ENCODE results near the gene FHIT.

Gene FHIT

DNA sequence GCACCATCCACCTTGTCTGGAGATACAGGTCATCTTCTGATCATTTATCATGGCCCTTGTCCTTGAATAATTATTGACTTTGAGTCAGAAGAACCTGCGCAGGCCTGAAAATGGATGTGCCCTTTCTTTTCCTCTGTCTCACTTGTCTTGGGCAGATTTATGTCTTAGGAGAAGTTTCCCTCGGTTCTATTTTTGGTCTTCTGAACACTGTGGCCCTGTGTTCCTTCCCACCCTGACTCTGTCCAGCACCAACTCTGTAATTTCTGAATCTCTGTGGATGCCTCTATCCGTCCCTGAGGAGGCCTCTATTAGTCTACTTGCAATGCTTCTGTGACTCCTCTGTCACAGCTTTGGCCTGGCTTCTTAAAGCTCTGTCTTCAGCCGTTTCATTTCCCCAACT is 1520.7 kb downstream of the FHIT start:
- no peaks in the 10 kb centered on the region for H3K36me3 ChIP-seq (ENCODE audit: control insufficient read depth, insufficient read depth, low read length)
- H3K9ac ChIP-seq (ENCODE audit: low read depth, low read length): no peak overlapping the region
- H3K9me3 ChIP-seq (ENCODE audit: control insufficient read depth, insufficient read depth, low read length): no peaks in the 10 kb centered on the region
- no peak overlapping the region for H3K4me3 ChIP-seq (ENCODE audit: low read depth, low read length)
- no peaks in the 10 kb centered on the region for H3K4me1 ChIP-seq (ENCODE audit: control insufficient read depth, insufficient read depth, low read length)
- H3K27me3 ChIP-seq (ENCODE audit: control insufficient read depth, insufficient read depth, low read length): no peaks in the 10 kb centered on the region

DNA sequence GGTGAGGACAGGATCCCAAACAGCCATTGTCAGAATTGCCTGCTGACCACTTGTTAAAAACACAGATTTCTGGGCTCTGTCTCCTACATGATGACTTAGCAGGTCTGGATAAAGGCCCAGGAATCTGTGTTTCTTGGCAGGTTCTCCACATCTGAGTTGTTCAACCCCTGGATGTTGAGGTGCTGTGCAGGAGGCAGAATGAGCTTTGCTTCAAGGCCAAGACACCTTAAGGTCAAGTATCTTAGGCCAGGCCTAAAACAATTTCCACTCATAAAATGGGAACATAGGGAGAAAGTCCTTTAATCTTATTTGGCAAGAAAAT is 1522.7 kb downstream of the FHIT start:
- no peak overlapping the region for H3K4me3 ChIP-seq (ENCODE audit: low read depth, low read length)
- no peaks in the 10 kb centered on the region for H3K4me1 ChIP-seq (ENCODE audit: control insufficient read depth, insufficient read depth, low read length)
- no peaks in the 10 kb centered on the region for H3K27me3 ChIP-seq (ENCODE audit: control insufficient read depth, insufficient read depth, low read length)
- H3K36me3 ChIP-seq (ENCODE audit: control insufficient read depth, insufficient read depth, low read length): no peaks in the 10 kb centered on the region
- H3K9ac ChIP-seq (ENCODE audit: low read depth, low read length): no peak overlapping the region
- no peaks in the 10 kb centered on the region for H3K9me3 ChIP-seq (ENCODE audit: control insufficient read depth, insufficient read depth, low read length)

DNA sequence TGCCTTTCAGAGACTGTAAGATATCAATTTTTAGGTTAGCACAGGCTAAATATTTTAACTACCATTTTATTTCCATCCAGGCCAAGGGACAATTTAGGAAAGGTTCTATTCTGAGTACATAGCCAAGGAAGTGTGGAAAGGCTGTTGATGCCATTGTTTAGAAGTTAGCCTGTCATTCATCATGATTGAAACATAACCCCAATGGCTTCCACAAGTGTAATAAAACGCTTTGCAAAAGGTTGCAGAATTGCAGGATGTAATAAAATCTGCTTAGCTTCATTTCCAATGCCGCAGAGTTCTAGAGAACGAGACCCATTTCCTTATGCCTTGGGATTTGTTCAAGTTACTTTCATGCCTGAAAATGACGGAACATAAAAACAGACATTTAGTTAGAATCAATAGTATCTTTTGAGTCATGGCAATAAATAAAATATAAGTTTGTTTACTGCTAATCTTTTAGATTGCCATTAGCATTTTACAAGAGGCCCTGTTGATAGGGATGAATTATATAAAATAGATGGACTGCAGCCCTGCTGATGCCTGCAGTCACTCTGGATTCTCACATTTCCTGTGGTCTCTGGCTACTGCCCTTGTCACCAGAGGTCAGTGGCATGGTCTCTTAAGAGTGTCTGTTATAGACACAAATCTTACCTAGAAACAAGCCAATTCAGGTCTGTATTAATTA is 1523.2 kb downstream of the FHIT start:
- Histone ChIP-seq H3K4me1 (ENCODE audit: control insufficient read depth, insufficient read depth, low read length) (no peaks in the 10 kb centered on the region), H3K9ac (ENCODE audit: low read depth, low read length) (no peak overlapping the region), H3K9me3 (ENCODE audit: control insufficient read depth, insufficient read depth, low read length) (no peaks in the 10 kb centered on the region), H3K4me3 (ENCODE audit: low read depth, low read length) (no peak overlapping the region), H3K27me3 (ENCODE audit: control insufficient read depth, insufficient read depth, low read length) (no peaks in the 10 kb centered on the region), H3K36me3 (ENCODE audit: control insufficient read depth, insufficient read depth, low read length) (no peaks in the 10 kb centered on the region)

DNA sequence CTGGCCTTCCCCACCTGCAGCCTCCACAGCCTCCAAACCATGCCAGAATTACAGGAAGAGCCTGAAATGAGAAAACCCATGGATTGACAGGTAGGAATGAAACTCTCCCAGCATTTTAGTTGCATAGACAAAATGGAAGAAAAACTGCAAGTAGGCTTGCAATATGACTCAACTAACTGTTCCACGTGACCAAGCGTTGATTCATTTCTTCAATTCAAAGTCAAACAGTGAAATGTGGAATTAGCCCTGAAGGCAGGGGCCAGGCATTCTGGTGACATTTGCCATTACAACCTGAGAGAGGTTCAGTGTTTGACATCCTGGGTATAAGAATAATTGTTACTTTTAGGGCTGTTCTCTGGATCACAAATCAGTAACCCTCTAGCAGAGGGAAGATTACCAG is 1525.0 kb downstream of the FHIT start:
- H3K4me1 ChIP-seq (ENCODE audit: control insufficient read depth, insufficient read depth, low read length): no peaks in the 10 kb centered on the region
- H3K36me3 ChIP-seq (ENCODE audit: control insufficient read depth, insufficient read depth, low read length): no peaks in the 10 kb centered on the region
- no peaks in the 10 kb centered on the region for H3K27me3 ChIP-seq (ENCODE audit: control insufficient read depth, insufficient read depth, low read length)
- H3K4me3 ChIP-seq (ENCODE audit: low read depth, low read length): no peak overlapping the region
- H3K9ac ChIP-seq (ENCODE audit: low read depth, low read length): no peak overlapping the region
- H3K9me3 ChIP-seq (ENCODE audit: control insufficient read depth, insufficient read depth, low read length): no peaks in the 10 kb centered on the region

DNA sequence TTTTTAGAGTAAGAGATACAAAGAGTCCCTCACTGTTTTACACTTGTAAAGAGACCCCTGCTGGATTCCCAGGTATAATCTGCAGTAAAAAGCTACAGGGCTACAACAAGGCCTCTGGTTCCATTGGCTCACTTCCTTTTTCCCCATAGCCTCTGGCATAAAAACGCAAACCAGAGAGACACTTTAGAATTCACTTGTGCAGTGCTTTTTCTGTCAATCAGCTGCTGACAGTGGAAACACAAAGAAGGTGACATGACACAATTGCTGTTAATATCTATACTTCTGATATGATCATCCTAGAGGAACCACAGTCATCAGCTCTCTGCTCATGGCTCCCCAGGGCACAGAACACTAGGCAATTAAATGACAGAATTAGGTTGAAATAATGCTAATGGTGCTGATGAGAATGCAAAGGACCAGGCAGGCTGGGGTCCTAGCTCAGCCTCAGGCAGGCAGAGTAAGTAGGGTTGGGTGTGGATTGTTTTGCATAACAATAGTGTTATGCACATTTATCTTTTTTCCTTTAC is 1533.5 kb downstream of the FHIT start:
- no peaks in the 10 kb centered on the region for H3K36me3 ChIP-seq (ENCODE audit: control insufficient read depth, insufficient read depth, low read length)
- H3K27me3 ChIP-seq (ENCODE audit: control insufficient read depth, insufficient read depth, low read length): no peaks in the 10 kb centered on the region
- peaks cover 22% of the 10 kb centered on the region for H3K4me1 ChIP-seq (ENCODE audit: control insufficient read depth, insufficient read depth, low read length)
- H3K9ac ChIP-seq (ENCODE audit: low read depth, low read length): no peak overlapping the region
- H3K9me3 ChIP-seq (ENCODE audit: control insufficient read depth, insufficient read depth, low read length): no peaks in the 10 kb centered on the region
- no peak overlapping the region for H3K4me3 ChIP-seq (ENCODE audit: low read depth, low read length)

DNA sequence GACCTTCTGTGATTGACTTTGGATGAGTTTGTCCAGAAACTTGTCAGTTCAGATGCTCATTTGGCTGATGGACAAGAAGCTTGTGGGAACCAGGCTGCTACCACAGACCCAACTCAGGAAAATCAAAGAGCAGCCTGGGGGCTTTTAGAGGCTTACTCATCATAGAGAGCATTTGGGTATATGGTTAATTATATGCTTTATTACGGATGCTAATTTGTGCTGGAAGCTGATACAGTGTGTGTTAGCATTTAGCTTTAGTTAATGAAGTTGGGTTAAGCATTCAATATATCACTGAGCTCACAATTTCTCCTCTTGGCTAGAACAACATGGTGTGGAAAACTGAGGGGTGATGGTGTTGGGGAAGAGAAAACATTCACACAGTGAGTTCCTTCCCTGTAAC is 1537.2 kb downstream of the FHIT start:
- no peak overlapping the region for H3K4me3 ChIP-seq (ENCODE audit: low read depth, low read length)
- H3K9ac ChIP-seq (ENCODE audit: low read depth, low read length): no peak overlapping the region
- H3K27me3 ChIP-seq (ENCODE audit: control insufficient read depth, insufficient read depth, low read length): no peaks in the 10 kb centered on the region
- no peaks in the 10 kb centered on the region for H3K36me3 ChIP-seq (ENCODE audit: control insufficient read depth, insufficient read depth, low read length)
- peaks cover 15% of the 10 kb centered on the region for H3K4me1 ChIP-seq (ENCODE audit: control insufficient read depth, insufficient read depth, low read length)
- no peaks in the 10 kb centered on the region for H3K9me3 ChIP-seq (ENCODE audit: control insufficient read depth, insufficient read depth, low read length)

DNA sequence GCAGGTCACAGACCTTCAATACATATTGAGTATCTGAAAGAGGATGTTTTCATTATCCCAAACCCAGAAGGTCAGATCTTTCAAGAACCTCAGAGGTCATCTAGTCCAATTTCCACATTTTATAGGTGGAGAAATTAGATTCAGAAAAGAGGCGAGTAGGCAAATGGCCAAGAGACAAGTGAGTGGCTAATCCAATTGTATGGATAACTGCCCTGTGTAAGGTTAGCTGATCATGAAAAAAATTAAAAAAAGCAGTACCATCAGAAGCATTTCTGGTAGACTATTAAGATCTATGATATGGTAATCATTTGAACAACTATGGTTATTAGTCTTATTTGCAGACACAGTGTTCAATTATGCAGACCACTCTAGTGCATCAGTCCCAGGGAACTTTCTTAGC is 1540.7 kb downstream of the FHIT start:
- H3K4me1 ChIP-seq (ENCODE audit: control insufficient read depth, insufficient read depth, low read length): no peaks in the 10 kb centered on the region
- no peaks in the 10 kb centered on the region for H3K27me3 ChIP-seq (ENCODE audit: control insufficient read depth, insufficient read depth, low read length)
- no peaks in the 10 kb centered on the region for H3K36me3 ChIP-seq (ENCODE audit: control insufficient read depth, insufficient read depth, low read length)
- no peaks in the 10 kb centered on the region for H3K9me3 ChIP-seq (ENCODE audit: control insufficient read depth, insufficient read depth, low read length)
- no peak overlapping the region for H3K4me3 ChIP-seq (ENCODE audit: low read depth, low read length)
- no peak overlapping the region for H3K9ac ChIP-seq (ENCODE audit: low read depth, low read length)

DNA sequence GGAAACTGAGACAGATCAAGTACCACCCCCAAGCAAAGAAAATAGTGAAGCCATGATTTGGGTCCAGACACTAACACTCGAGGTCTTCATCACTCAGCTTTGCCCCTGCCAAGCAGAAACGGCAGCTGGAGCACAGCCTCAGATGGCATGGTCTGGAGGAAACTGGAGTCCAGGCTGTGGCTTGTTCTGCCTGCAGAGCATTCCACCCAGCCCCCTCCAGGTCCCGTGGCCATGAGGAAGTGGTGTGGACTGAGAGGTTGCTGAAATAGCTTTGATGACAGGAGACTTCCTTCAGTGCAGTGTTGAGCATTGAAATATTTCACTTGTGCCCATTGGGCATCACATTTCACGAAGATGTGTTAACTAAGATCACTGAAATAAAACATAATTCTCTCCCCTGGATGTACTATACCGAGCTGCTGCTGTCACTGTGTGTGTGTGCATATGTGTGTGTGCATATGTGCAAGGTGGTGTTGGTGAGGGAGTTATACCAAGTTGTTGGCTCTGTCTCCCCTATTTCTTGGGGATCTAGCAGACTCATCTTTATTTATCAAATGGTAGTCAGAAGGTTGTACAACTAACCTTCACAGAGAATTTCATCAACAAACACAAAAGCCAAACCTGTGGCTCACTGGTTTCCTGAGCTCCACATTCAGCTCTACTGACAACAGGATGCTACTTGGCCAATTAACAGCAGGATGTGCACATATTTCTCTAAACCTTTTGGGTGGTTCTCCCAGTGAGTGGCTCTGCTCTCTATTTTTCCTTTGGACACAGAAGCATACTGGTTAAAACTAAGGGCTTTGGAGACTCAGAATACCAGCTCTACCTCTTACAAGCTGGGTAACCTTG is 1541.3 kb downstream of the FHIT start:
- Histone ChIP-seq H3K4me1 (ENCODE audit: control insufficient read depth, insufficient read depth, low read length) (no peaks in the 10 kb centered on the region), H3K9me3 (ENCODE audit: control insufficient read depth, insufficient read depth, low read length) (no peaks in the 10 kb centered on the region), H3K36me3 (ENCODE audit: control insufficient read depth, insufficient read depth, low read length) (no peaks in the 10 kb centered on the region), H3K27me3 (ENCODE audit: control insufficient read depth, insufficient read depth, low read length) (no peaks in the 10 kb centered on the region), H3K9ac (ENCODE audit: low read depth, low read length) (no peak overlapping the region), H3K4me3 (ENCODE audit: low read depth, low read length) (no peak overlapping the region)

DNA sequence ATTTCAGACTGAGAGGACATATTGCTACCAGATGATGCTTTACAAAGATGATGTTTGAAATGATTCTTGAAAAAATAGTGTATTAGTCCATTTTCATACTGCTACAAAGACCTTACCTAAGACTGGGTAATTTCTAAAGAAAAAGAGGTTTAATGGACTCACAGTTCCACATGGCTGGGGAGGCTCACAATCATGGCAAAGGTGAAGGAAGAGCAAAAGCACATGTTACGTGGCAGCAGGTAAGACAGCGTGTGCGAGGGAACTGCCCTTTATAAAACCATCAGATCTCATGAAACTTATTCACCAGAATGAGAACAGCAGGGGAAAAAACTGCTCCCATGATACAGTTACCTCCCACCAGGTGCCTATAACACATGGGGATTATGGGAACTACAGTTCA is 1543.0 kb downstream of the FHIT start:
- Histone ChIP-seq H3K4me1 (ENCODE audit: control insufficient read depth, insufficient read depth, low read length) (no peaks in the 10 kb centered on the region), H3K9ac (ENCODE audit: low read depth, low read length) (no peak overlapping the region), H3K4me3 (ENCODE audit: low read depth, low read length) (no peak overlapping the region), H3K27me3 (ENCODE audit: control insufficient read depth, insufficient read depth, low read length) (no peaks in the 10 kb centered on the region), H3K36me3 (ENCODE audit: control insufficient read depth, insufficient read depth, low read length) (no peaks in the 10 kb centered on the region), H3K9me3 (ENCODE audit: control insufficient read depth, insufficient read depth, low read length) (no peaks in the 10 kb centered on the region)

DNA sequence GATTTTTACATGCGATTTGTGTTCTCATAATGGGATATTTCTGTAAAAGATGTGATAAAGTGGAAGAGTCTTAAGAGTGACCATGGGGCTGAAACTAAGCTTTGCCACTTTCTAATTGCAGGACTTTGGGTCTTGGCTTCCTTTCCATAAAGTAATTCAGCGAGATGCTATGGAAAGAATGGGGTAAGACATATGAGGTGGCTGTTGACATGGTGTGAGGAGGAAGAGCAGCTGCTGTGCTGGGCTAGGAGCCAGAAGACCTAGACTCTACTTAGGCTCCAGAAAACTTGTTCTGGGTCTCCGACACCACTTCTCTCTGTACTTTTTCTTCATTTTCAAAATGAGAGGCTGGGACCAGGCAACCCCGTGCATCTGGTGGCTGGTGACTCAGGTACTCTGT is 1547.0 kb downstream of the FHIT start:
- Histone ChIP-seq H3K4me1 (ENCODE audit: control insufficient read depth, insufficient read depth, low read length) (no peaks in the 10 kb centered on the region), H3K9ac (ENCODE audit: low read depth, low read length) (no peak overlapping the region), H3K4me3 (ENCODE audit: low read depth, low read length) (no peak overlapping the region), H3K27me3 (ENCODE audit: control insufficient read depth, insufficient read depth, low read length) (no peaks in the 10 kb centered on the region), H3K9me3 (ENCODE audit: control insufficient read depth, insufficient read depth, low read length) (no peaks in the 10 kb centered on the region), H3K36me3 (ENCODE audit: control insufficient read depth, insufficient read depth, low read length) (no peaks in the 10 kb centered on the region)

DNA sequence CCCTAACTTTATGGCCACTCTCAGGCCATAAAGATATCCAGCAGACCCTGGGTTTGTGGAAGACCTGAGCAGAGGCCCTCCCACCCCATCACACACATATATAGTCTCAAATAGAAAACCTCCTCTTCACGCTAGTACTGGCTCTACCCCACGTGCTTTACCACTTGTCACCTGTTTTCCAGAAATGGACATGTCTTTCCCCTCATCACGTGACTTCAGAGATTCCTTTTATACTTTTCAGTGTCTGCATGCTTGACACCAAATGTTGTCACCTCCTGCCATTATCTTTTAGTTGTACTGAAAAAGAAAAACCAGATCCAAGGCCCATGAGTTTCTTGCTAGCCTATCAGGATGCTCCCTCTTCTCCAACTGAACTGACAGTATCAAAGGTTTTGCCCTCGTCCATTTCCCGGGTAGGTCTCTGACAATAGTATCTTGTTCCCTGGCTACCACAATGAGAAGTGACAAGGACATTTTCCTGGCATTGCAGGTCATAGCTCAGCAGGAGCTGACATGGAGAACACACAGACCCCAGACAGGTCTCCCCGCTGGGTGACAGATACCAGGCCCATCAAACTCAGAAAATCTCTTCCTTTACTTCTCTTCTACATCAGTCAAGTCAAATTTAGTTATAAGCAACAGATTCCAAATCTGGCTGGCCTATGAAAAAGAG is 1551.5 kb downstream of the FHIT start:
- Histone ChIP-seq H3K9me3 (ENCODE audit: control insufficient read depth, insufficient read depth, low read length) (no peaks in the 10 kb centered on the region), H3K27me3 (ENCODE audit: control insufficient read depth, insufficient read depth, low read length) (no peaks in the 10 kb centered on the region), H3K36me3 (ENCODE audit: control insufficient read depth, insufficient read depth, low read length) (no peaks in the 10 kb centered on the region), H3K4me1 (ENCODE audit: control insufficient read depth, insufficient read depth, low read length) (no peaks in the 10 kb centered on the region), H3K4me3 (ENCODE audit: low read depth, low read length) (no peak overlapping the region), H3K9ac (ENCODE audit: low read depth, low read length) (no peak overlapping the region)
